Sigmoid colon (tissue), 3 donors: ENCODE data around the gene PDE4D.

Experiments used
- POLR2A ChIP-seq, 2 donors: fragments of 450-650 bp; IDR thresholded peaks; one replicate each; pipeline ENCODE4 v1.6.1; 2016; ENCODE audit warnings: antibody characterized with exemption in 2 of 2, mild to moderate bottlenecking in 2 of 2, moderate library complexity in 2 of 2
- TF ChIP-seq, protein P1 (sequence below), 4 experiments: fragments of 450-650 bp in 3 of 4; fragments of 200-600 bp in 1 of 4; IDR thresholded peaks; one replicate each; pipeline ENCODE4 v1.5.1; 2016 to 2019; ENCODE audit warnings: antibody characterized with exemption in 4 of 4, mild to moderate bottlenecking in 3 of 4, moderate library complexity in 2 of 4

DNA sequence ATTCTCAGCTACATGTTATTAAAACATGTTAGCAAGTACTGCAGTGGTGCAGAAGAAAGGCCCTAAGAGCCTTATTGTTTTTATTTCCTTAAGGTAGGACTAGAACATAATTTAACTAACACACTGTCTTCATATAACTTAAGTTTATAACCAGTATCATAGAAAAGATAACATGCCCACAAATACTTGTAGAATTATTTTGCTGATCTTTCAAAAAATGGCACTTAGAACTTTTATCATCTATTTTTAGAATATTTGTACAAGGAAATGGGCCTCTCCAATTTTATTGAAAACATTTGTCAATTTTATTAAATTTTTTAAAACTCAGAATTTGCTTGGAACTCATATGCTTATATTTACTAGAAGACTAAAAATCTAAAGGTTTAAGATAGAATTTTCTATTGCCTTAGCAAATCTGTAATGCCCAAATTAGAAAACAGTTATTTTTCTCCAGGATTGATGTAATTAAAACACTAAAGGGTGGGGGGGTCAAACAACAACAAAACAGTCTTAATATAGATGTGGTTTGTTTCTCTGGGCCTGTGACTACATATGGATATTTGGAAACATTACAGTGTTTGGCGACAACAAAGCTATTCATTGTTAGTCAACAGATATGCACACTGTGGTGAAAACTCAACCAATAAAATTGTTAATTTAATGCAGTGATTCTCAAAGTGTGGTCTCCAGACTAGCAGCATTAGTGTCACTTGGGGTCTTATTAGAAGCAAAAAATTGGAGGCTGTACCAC is 360.4 kb downstream of the PDE4D start:
- TF ChIP-seq POLR2A (IDR thresholded peaks at IDR 0.05), result no peak
- TF ChIP-seq, protein P1, sequence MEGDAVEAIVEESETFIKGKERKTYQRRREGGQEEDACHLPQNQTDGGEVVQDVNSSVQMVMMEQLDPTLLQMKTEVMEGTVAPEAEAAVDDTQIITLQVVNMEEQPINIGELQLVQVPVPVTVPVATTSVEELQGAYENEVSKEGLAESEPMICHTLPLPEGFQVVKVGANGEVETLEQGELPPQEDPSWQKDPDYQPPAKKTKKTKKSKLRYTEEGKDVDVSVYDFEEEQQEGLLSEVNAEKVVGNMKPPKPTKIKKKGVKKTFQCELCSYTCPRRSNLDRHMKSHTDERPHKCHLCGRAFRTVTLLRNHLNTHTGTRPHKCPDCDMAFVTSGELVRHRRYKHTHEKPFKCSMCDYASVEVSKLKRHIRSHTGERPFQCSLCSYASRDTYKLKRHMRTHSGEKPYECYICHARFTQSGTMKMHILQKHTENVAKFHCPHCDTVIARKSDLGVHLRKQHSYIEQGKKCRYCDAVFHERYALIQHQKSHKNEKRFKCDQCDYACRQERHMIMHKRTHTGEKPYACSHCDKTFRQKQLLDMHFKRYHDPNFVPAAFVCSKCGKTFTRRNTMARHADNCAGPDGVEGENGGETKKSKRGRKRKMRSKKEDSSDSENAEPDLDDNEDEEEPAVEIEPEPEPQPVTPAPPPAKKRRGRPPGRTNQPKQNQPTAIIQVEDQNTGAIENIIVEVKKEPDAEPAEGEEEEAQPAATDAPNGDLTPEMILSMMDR (IDR thresholded peaks at IDR 0.05), result no peak
